OCI-LY7 (cell line): ENCODE data around the gene TRIM72. TPM values are rescaled to one million over a fixed set of nuclear protein-coding genes. Genes with fewer than 3 reads are reported as not detected.
A peak's percentile ranks its signal among the peaks of the same experiment; 100 is the strongest.

Source experiments
- BruUV-seq: library from RNA; stranded (reverse); fragments of 400-500 nt; replicated peaks from 2 replicates; lab custom pipeline; 2021; lab: Mats Ljungman, UMichigan
- CTCF ChIA-PET: fragments of 300-600 bp; sonication (Branson Sonifier 250); formaldehyde crosslinking; loops from one replicate; lab custom pipeline; 2022; ENCODE audit warnings: antibody characterized with exemption; ENCODE audit not compliant: unreplicated experiment; lab: Charles Lee
- POLR2A ChIA-PET: fragments of 300-600 bp; sonication (Branson Sonifier 250); formaldehyde crosslinking; loops from one replicate; lab custom pipeline; 2022; ENCODE audit warnings: antibody characterized with exemption; lab: Charles Lee
- DNase-seq: peaks from one replicate; pipeline ENCODE4 v3.0.0-alpha.2; 2015; ENCODE audit warnings: low spot score
- H2AFZ ChIP-seq: fragments of 200-600 bp; sonication (generic), shearing (Covaris generic); 2 replicates; pipeline ENCODE4 v1.6.1; 2014; ENCODE audit warnings: mild to moderate bottlenecking, antibody characterized with exemption, low read length, moderate library complexity
- H3K27ac ChIP-seq: fragments of 200-600 bp; sonication (generic); 2 replicates; pipeline ENCODE4 v1.5.1; 2014; ENCODE audit warnings: mixed run types, low read depth, mild to moderate bottlenecking, moderate library complexity, low read length, inconsistent platforms; ENCODE audit not compliant: poor library complexity, severe bottlenecking
- H3K36me3 ChIP-seq: fragments of 200-600 bp; sonication (generic); 2 replicates; pipeline ENCODE4 v1.6.1; 2014; ENCODE audit warnings: mild to moderate bottlenecking, antibody characterized with exemption, low read length, moderate library complexity, mixed read lengths; ENCODE audit not compliant: insufficient read depth
- H3K4me1 ChIP-seq: fragments of 200-600 bp; sonication (generic); 2 replicates; pipeline ENCODE4 v1.5.1; 2014; ENCODE audit warnings: mild to moderate bottlenecking, low read length; ENCODE audit not compliant: insufficient read depth, poor library complexity, severe bottlenecking
- H3K4me2 ChIP-seq: fragments of 200-600 bp; sonication (generic); 2 replicates; pipeline ENCODE4 v1.6.1; 2014; ENCODE audit warnings: mild to moderate bottlenecking, low read length
- H3K4me3 ChIP-seq: fragments of 200-600 bp; sonication (generic); 2 replicates; pipeline ENCODE4 v1.5.1; 2014; ENCODE audit warnings: mild to moderate bottlenecking, low read depth, low read length; ENCODE audit not compliant: poor library complexity, severe bottlenecking
- H3K79me2 ChIP-seq: fragments of 200-600 bp; sonication (generic); 2 replicates; pipeline ENCODE4 v1.6.1; 2016; ENCODE audit warnings: low read depth, mild to moderate bottlenecking, low read length, moderate library complexity, mixed read lengths; ENCODE audit not compliant: insufficient read depth
- H3K9me2 ChIP-seq: fragments of 200-600 bp; sonication (generic); 2 replicates; pipeline ENCODE4 v1.6.1; 2016; ENCODE audit warnings: mild to moderate bottlenecking, low read length, mixed read lengths; ENCODE audit not compliant: insufficient read depth
- H3K9me3 ChIP-seq: fragments of 200-600 bp; sonication (generic); 2 replicates; pipeline ENCODE4 v1.6.1; 2014; ENCODE audit warnings: mild to moderate bottlenecking, mixed run types, low read length, mixed read lengths
- H4K20me1 ChIP-seq: fragments of 200-600 bp; sonication (generic); 2 replicates; pipeline ENCODE4 v1.6.1; 2014; ENCODE audit warnings: mild to moderate bottlenecking, antibody characterized with exemption, low read length, moderate library complexity, mixed read lengths; ENCODE audit not compliant: insufficient read depth
- EZH2phosphoT487 ChIP-seq: fragments of 200-600 bp; sonication (generic); IDR thresholded peaks from 2 replicates; pipeline ENCODE4 v1.6.1; 2018; ENCODE audit warnings: low read depth, borderline replicate concordance, mild to moderate bottlenecking, mixed run types, antibody characterized with exemption, low read length, moderate library complexity, mixed read lengths
- intact Hi-C: fragments of 100-400 bp; cut with micrococcal nuclease; formaldehyde crosslinking; loops from one replicate; pipeline ENCODE4 v1.10.0; 2022; ENCODE audit not compliant: unreplicated experiment
- total RNA-seq, 2 experiments: library from RNA; depleted of rRNA in 1 of 2; stranded (reverse); fragments of >200 nt in 1 of 2; shearing (Covaris generic) in 1 of 2; gene quantifications; 2 replicates each; pipeline ENCODE4 v1.2.3, GENCODE V29; 2014 to 2022
- TF ChIP-seq, protein P1 (sequence below): fragments of 200-600 bp; sonication (generic); conservative IDR thresholded peaks from 2 replicates; pipeline ENCODE4 v1.5.1; 2014; ENCODE audit warnings: mild to moderate bottlenecking, antibody characterized with exemption, low read length, moderate library complexity, mixed read lengths

Gene TRIM72
- total RNA-seq, 2 experiments from 2014 or later: 0.13 to 1.1 TPM

DNA sequence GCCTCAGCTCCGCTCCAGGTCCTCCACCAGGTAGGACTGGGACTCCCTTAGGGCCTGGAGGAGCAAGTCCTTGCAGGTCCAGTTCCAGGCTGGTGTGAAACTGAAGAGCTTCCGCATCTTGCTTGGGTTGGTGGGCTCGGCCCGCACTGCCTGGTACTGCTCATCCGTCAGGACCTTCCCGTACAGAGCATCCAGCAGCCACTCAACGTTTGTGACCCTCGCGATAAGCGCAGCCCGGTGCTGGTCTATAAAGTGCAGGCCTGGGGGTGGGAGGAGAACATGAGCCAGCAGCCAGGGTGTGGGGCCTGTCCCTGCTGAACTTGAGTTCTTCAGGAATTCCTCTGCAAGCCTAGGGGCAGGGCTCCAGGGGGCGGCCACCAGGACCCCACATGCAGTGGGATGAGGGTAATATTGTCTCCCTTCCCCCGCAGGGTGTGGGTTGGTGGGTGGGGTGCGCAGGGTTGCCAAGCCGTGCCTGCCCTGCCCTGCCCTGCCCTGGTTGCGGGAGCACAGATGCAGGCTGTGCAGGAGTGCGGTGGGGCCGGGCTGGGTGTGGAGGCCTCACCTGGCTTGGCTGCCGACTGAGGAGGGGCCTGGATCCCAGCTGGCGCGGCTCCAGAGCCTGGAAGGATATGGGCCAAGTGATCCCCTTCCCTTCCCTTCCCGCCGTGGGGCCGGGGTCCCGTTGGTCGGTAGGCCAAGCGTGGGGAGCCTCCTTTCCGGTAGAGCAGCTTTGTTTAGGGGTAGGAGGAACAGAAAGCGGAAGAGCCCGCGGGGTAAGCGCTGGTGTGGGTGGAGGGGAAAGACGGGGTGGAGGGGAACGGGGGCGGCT, 12.1 kb upstream of the TRIM72 start:
- H3K79me2 ChIP-seq: no peaks in the 10 kb centered on the region
- TF ChIP-seq EZH2phosphoT487: no peak
- TF ChIP-seq, protein P1, sequence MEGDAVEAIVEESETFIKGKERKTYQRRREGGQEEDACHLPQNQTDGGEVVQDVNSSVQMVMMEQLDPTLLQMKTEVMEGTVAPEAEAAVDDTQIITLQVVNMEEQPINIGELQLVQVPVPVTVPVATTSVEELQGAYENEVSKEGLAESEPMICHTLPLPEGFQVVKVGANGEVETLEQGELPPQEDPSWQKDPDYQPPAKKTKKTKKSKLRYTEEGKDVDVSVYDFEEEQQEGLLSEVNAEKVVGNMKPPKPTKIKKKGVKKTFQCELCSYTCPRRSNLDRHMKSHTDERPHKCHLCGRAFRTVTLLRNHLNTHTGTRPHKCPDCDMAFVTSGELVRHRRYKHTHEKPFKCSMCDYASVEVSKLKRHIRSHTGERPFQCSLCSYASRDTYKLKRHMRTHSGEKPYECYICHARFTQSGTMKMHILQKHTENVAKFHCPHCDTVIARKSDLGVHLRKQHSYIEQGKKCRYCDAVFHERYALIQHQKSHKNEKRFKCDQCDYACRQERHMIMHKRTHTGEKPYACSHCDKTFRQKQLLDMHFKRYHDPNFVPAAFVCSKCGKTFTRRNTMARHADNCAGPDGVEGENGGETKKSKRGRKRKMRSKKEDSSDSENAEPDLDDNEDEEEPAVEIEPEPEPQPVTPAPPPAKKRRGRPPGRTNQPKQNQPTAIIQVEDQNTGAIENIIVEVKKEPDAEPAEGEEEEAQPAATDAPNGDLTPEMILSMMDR: no peak
- peak overlapping the region; percentile 77 for H3K4me2 ChIP-seq
- no peaks in the 10 kb centered on the region for H3K9me2 ChIP-seq
- H3K4me1 ChIP-seq: peaks cover 46% of the 10 kb centered on the region
- intact Hi-C loops: loop anchor here (1.0 kb wide), 1 partner anchor 240 kb away; no protein-coding TSS in a partner anchor
- no peaks in the 10 kb centered on the region for H3K9me3 ChIP-seq
- peak overlapping the region; percentile 37 for H3K27ac ChIP-seq
- CTCF ChIA-PET: interaction anchor here (0.6 to 1.0 kb wide), 3 partner anchors 12 to 75 kb away, joined by 3 read pairs; partner anchors contain the start of gene TRIM72
- peak; percentile 66 for DNase-seq
- peaks cover 9% of the 10 kb centered on the region for H3K36me3 ChIP-seq
- POLR2A ChIA-PET: interaction anchor here (0.7 to 2.3 kb wide), 8 partner anchors 12 to 347 kb away, joined by 3 to 10 read pairs (median 4); partner anchors contain the start of genes FUS and TRIM72
- peak overlapping the region; percentile 69 for H3K4me3 ChIP-seq
- no peaks in the 10 kb centered on the region for H4K20me1 ChIP-seq
- peak overlapping the region; percentile 41; the same call in 1 of the 2 replicates for H2AFZ ChIP-seq
- BruUV-seq: TSS peak; percentile 57

DNA sequence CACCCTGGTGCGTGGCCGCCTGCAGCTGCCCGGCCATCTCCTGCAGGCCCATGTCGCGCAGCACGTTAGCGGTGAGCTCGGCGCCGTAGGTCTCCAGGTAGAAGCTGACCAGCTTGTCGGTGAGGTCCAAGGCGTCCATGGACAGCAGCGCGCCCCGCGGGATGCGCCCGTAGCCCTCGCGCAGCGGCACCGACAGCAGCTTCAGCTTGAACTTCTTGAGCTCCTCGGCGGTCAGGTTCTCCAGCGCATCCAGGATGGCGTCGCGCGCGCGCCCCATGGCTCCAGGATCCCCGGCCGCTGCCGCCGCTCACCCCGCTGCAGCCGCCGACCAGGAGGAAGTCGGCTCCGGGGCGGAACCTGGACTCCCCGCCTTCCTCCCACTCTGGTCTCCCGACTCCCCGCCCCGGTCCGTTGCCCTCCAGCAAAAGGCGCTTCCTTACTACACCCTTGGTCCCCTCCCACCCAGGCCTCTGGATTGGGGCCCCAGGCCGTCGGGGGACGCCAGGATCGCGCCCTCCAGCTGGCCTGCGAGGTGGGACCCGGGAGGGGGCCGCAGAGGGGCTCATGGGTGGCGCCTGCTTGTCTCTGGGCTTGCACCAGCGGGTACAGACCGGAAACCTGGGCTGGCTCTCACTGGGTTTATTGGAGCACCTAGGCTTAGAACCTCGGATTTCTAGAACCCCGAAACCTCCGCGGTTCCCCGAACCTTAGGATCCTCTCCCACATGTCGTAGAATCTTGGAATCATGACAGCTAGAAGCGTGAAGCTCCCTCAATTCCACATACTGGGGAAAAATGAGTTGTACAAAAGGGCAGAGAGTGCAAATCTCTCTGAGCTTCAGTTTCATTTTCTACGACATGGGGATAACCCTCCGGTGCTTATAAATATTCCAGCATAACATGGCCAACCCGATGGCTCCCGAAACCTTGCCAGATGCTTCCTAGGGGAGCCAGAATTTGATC, 11.2 kb upstream of the TRIM72 start, which contains the start of gene PYCARD:
PYCARD (minus strand) TSS at position 347 of the 962 bp plus-strand sequence; CDS start at position 277, 70 bp downstream.
- Histone ChIP-seq H3K9me3 (no peaks in the 10 kb centered on the region), H4K20me1 (no peaks in the 10 kb centered on the region), H3K9me2 (no peaks in the 10 kb centered on the region), H3K4me3 (peak within 1 kb of the TSS; percentile 69), H3K4me1 (peaks cover 46% of the 10 kb centered on the region), H3K4me2 (peak within 1 kb of the TSS; percentile 77), H3K27ac (peak within 1 kb of the TSS; percentile 37), H3K79me2 (no peaks in the 10 kb centered on the region), H3K36me3 (peaks cover 4% of the 10 kb centered on the region; the same call in 1 of the 2 replicates), H2AFZ (peak within 1 kb of the TSS; percentile 41; the same call in 1 of the 2 replicates)
- DNase-seq: peak; percentile 37
- no TSS peak for BruUV-seq
- ChIA-PET POLR2A (interaction anchor here (0.7 to 2.3 kb wide), 5 partner anchors 11 to 348 kb away, joined by 3 to 10 read pairs (median 4); partner anchors contain the start of genes FUS and TRIM72), CTCF (interaction anchor here (0.6 to 1.0 kb wide), 2 partner anchors 11 to 18 kb away, joined by 3 read pairs; partner anchors contain the start of gene TRIM72)
- intact Hi-C loops: loop anchor here (1.0 kb wide), 1 partner anchor 239 kb away; no protein-coding TSS in a partner anchor
- TF ChIP-seq, protein P1: no peak
- no peak for TF ChIP-seq EZH2phosphoT487
